ENCODE measurements around the gene LYAR.

DNA sequence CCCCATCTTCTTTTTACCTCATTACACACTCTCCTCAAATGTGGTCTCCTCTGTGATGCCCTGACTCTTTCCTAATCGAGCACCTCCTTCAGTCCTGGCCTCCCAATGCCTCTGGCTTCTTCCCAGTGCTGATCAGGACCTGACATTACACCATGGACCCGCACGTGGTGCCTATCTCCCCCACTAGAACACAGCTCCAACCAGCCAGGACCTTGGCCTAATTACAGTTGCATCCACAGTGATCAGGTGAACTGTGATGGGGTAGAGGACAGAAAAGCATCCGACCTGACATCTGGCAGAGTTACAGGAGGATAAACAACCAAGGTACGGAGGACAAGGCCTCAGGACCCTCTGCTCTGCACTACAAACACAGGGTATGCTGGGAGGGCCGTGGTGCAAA, 12.4 kb downstream of the LYAR start:
- TF ChIP-seq PATZ1 (CRISPR knock-in tag; IDR thresholded peaks at IDR 0.05; ENCODE audit: borderline replicate concordance) (no peak), PPARA (CRISPR knock-in tag; IDR thresholded peaks at IDR 0.05; ENCODE audit: borderline replicate concordance) (no peak), SNAI2 (CRISPR knock-in tag; IDR thresholded peaks at IDR 0.05) (no peak), ZC3H10 (CRISPR knock-in tag; IDR thresholded peaks at IDR 0.05) (no peak)
